Stimulated activated CD4-positive, alpha-beta T cell treated with anti-CD3 and anti-CD28 coated beads, Interleukin-2, amount 100 ng/mL, for 48 hours (primary cell): Measurements from ENCODE around the gene ACTR3C.

Source experiments
- DNase-seq, 2 donors: peaks; one replicate each; pipeline ENCODE4 v3.0.0-alpha.2; 2020

ACTR3C gene

DNA sequence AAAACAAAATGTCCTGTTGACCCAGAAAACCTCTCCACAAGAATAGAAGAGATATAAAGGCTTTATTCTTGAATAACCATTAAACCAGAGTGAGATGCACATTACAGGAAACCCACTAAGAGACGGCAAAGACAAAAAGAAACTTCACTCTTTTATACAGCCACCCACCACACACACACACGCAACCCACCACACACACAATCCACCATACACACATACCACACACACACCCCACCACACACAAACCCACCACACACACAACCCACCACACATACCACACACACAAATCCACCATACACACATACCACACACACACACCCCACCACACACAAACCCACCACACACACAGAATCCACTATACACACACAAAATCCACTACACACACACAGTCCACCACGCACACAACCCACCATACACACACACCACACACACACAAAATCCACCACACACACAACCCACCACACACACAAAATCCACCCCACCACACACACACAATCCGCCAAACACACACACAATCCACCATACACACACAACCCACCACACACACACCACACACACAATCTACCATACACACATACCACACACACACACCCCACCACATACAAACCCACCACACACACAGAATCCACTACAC, 35.8 kb upstream of the ACTR3C start:
- DNase-seq = no peak

DNA sequence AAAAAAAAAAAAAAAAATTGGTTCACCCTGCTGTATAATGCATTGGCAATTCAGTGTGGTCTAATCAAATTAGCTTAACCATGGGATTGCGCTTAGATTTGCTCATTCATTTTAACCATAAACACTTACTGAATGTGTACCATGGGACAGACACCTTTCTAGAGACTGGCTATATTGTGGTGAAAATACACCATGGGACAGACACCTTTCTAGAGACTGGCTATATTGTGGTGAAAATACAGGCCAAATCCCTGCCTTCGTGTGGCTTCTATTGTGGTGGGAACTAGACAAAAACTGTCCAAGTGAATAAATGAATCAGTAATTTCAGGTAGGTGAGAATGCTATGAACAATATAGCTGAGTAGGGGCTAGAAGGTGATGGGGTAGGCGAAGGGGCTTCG, 35.1 kb upstream of the ACTR3C start:
- no peak for DNase-seq

DNA sequence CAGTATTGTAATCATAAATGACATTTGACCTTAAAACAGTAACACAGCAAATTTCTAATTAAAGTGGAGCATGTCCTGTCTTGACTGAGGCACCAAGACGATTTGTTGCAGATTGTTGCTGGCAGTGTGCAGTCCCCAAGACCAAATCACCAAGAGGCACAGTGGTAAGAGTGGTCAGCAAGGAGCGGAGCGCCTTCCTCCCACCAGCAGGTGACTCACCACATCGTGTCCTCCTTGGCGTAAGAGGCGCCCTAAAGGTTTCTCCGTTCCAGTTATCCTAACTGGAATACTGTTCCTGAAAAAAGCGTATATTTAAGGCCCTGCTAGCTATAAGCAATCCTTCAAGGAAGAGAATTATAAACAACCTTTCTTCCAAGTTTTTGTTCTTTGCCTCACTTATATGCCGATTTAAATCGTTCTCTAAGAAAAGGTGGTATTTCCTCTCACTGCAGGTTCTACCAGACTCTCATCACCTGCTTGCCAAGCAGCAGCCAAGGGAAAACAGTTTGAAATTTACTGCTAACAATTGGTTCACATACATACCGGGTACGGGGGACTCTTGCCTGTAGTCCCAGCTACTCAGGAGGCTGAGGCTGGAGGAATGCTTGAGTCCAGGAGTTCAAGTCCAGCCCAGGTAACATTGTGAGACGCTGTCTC, 34.6 kb upstream of the ACTR3C start:
- DNase-seq = no peak

DNA sequence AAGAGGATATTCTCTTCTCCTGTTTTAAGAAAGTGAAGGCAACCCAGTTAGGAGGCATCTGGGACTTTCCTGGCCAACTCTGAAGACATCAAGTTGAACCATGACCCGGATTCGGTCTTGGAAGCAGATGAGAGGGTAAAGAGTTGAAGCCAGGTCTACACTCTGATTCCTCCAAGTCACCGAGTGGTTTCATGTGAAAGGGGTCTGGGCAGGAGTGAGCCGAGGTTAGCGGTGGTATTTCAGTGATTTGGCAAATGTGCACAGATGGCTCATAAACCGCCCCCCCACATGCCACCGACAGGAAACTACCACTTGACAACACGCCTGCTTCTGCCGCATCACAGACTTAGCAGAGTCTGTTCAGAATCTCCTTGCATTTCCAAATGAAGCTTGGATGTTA, 33.9 kb upstream of the ACTR3C start:
- peak; percentile 30 to 45 for DNase-seq

DNA sequence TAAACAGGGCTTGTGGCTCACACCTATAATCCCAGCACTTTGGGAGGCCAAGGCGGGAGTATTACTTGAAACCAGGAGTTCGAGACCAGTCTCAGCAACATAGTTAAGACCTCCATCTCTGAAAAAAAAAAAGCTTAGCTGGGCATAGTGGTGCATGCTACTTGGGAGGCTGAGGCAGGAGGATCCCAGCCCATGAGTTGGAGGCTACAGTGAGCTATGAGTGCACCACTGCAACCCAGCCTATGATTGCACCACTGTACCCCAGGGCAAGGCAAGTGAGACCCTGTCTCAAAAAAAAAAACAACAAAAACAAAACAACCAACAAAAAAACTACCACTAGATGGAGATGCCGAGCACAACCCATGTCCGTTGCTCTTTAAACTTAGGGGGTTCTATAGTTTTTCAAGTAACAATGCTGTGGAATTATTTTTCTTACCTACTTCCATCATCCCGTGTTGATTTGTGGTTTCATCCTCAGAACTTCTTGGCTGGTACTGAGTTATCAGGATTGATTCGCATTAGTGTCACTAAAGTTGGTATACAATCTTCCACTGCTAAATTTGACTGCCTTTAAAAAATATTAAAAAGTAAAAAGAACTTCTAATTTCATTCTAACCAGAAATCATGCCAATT, 33.0 kb upstream of the ACTR3C start:
- no peak for DNase-seq

DNA sequence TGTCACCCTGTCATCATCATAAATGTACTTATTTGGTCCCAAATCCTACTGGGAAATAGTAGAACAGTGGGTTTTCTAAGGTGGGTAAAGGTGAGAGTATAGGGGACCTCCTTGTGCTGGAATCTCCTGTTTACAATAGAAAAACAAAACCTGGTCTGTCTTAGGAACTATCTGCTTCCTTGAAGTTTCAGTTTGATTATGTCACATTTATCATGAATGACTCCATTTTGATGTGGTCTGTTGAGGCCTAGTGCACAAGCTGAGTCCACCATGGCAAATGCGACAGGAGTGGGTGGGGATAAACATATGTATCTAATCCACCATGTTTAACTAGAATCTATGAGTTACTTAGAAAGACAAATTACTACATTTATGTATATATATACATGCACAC, 32.3 kb upstream of the ACTR3C start:
- no peak for DNase-seq

DNA sequence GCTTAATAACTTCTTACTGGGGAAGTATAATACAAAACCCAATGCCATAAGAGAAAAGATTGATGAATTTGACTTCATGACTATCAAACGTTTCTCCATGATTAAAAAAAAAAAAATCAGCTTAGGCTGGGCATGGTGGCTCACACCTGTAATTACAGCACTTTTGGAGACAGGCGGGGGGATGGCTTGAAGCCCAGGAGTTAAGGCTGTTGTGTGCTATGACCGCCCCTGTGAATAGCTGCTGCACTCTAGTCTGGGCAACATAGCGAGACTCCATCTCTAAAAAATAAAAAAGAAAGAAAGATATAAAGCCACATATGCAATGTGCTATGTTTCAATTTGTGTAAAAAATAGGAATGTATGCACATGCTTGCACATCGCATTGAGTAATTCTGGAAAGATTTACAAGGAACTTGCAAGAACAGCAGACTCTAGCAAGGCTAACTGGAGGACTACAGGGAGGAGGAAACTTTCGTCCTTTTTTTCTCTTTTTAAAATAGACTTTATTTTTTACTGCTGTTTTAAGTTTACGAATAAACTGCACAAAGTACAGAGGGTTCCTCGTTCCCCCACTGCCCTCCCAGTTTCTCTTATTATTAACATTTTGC, 28.3 kb upstream of the ACTR3C start:
- no peak for DNase-seq

DNA sequence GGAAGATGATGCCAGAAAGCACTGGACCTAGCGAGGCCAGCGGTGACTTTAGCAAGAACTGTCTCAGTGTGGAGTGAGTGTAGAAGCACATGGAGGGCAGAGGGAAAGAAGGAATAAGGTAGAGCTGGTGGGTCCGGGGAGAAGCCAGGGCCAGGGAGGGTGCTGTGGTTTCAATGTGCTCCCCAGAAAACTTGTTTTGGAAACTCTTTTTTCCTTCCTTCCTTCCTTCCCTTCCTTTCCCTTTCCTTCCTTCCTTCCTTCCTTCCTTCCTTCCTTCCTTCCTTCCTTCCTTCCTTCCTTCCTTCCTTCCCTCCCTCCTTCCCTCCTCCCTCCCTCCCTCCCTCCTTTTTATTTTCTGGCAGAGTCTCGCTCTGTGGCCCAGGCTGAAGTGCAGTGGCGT, 23.6 kb upstream of the ACTR3C start:
- DNase-seq = no peak

DNA sequence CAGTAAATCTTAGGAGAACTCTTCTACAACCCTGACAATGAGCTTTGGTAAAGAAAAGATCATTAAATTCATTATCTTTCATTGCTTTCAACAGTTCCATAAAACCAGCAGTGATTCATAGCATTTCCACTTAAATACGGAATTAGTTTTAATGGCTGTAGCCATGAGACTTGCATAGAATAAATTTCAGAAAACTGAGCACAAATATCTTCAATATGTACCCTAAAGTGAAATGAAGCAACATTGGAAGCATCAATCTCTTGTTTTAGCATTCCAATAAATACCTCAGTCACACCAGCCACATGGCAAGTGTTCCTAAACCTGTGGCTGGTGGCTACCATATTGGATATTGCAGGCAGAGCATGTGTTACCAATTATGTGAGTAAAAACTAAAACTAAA, 21.7 kb upstream of the ACTR3C start:
- no peak for DNase-seq

DNA sequence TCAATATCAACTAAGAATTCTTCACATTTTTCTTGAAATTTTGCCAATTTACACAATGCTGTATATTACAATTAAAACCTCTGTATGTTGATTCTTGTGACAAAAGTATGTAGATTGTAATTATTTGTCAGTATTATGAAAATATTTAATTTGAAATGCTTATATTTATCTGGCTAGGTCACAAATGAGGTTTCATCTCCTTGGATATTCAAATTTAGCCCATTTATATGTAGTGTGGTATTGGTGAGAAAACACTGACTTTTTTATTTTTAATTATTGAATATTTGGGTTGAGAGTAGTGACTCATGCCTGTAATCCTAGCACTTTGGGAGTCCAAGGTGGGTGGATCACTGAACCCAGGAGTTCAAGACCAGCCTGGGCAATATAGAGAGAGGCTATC, 21.0 kb upstream of the ACTR3C start:
- no peak for DNase-seq

DNA sequence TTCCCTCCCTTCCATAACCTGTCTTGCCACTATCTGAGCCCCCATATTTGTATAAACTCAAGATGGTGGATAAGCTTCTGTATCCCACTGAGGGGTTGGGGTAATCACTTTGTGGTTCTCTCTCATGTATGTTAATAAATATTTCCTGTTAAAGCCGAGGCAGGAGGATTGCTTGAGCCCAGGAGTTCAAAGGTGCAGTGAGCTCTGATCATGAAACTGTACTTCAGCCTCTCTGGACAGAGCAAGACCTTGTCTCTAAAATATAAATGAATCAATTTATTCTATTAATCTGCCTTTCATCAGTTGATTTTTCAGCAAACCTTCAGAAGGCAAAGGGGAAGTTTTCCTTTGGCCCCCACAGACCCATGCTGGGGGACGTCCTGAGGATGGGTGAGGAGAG, 19.9 kb upstream of the ACTR3C start:
- DNase-seq = no peak

DNA sequence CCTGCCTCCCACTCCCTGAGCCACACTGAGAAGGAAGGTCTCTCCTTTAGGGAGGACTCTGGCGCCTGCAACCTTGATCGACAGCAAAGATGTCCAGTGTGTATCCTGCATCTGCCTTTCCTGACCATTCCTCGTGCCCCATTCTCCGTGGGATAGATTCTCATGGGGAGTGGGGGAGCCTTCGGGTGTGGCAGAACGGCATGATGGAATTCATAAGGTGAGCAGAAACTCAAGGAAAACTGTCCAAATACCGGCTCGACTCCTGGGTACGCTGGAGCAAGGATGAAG, 18.7 kb upstream of the ACTR3C start:
- DNase-seq = no peak

DNA sequence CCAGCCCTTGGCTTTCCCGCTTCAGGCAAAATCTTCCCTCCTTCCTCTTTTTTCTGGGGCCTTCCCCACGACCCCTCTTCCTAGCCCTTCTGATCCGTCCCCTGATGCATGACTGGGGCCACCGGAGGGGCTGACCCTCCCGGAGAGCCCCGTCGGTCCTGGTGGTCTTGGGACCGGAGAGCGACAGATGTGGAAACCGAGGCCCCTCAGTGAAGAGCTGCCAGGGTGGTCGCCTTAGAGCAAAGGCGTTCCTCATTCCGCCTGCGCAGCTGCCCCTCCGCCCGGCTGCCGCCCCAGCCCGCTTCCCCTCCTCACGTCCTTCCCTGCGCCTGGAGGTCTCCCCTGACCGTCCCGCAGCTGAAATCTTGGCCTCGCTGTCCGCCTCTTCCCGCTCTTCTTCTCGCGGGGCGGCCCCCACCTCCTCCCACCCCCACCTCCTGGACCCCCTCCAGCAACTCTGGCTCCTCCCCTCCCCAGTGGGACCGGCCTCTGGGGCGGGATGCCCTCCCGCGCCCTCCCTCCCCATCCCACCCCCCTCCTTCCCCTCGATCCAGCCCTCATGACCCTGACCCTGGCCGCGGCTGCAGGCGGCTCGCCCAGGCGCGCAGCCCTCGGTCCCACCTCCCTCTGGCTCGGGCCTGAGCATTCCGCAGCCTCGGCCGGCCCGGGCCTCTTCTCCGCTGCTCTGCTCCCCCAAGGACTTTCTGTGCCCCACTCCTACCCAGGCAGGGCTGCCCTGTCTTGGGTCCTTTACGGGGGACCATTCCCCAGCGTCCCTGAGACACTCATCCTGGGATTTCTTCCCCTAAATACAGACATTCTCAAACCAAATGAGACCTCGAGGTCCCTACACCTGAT, 18.1 kb upstream of the ACTR3C start, which contains the start of gene RARRES2:
Gene RARRES2, minus strand, starts transcription at position 367 of the 858 bp plus-strand sequence. CDS start 1,020 bp downstream, outside the sequence.
- no peak for DNase-seq

DNA sequence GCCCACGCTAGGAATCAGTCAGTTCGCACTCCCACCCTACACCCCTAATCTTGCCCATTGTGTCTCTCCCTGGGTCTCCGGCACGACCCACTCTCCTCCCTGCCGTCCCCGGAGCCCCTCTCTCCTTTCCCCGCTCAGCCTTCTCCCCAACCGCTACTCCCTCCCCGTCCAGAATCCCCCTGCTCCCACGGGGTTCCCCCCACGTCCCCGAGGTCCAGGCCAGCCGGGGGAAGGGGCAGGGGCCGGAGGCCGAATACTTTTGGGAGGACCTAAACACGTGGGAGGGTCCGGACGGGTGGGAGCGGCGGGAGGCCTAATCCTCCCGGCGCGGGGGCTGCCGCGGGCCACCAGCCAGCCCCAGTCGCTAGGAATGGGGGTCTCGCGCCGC, 17.5 kb upstream of the ACTR3C start:
- DNase-seq = no peak

DNA sequence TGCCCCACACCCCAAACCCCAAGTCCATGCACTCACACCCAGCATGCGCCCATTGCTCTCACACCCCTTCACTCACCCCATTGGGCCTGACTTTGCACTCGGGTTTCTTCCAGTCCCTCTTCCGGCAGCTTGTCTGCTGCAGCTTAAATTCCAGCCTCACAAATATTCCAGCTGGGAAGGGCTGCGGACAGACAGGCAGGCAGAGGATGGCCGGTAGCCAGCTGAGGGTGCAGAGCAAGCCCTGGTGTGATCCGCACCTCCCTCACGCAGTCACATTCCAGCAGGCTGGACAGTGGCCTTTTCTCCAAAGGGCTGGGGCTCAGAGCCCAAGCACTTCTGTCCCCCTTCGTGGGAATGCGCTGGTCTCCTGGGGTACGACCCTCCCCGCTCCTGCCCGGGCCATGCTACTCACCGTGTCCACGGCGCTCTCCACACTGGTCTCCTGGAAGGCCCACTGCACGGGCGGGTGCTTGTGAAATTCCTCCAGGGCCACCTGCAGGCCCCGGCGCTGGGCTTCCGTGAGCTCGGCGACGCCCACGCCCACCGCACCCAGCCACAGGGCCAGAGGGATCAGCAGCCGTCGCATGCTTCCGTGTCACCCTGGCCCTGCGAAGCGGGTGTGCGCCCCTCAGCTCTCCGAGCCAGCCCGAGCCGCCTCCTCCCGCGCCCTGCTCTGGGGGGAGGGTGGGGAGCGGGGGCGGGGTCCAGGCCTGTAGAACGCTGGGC, 16.8 kb upstream of the ACTR3C start:
- DNase-seq = no peak

DNA sequence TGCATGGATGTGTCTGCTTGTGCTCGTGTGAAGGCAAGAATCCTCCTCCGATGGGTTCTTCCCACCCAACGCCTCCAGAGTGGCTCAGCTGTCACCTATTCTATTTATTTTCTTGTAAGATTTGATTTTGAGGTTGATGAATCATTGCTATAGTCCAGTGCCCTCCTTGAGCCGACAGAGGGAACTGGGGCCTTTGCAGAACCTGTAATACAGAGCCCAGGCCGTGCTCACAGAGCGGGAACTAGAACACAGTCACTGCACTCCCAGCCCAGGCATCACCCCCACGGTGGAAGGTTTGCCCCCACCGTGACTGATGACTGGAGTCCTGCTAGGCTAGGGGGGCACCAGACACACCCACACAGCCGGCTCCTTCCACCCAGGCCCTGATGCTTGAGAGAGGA, 16.1 kb upstream of the ACTR3C start:
- no peak for DNase-seq

DNA sequence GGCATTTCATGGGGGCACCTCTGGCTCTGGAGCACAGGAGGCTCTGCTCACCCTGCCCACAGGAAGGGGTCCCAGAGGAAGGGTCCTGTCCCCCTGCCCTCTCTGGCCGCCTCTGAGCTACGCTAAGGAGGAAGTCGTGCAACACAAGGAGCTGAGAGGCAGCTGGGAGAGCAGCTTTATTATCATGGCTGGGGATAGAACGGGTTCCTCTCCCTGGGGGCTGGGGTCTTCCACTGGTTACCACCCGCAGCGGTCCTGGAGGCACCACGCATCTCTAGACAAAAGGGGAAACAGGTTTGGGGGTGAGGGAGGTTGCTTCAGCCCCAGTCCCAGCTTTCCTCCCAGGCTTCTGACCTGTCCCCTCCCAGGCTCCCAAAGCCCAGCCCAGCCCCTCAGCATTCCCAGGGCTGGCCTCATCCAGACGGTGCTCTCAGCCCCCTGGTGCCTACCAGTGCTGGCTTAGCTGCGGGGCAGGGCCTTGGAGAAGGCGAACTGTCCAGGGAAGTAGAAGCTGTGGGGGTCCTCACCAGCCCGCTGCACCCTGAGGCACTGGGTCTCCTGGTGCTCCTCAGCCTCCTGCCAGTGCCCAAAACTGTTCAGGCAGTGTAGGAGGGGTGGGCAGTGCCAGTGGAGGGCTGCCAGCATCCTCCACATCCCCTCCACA, 15.0 kb upstream of the ACTR3C start:
- DNase-seq = no peak

DNA sequence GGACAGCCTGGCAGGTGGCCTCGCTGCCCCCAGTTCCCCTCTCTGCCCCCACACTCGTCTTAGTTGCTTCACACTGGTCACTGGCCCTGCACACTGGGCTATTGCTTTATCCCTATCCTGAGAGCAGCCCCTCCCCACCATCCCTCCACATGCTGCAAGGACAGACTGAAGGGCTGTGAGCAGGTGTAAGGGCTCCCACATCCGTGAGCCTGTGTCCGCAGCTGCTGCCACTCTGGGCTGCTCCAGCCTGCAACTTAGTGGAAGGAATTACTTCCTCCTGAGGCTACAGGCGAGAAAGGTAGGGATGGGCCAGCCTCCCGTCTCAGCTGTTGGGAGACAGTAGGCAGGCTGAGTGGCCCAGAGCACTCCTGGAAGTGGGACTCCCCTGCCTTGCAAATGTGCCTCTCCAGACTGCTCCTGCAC, 14.3 kb upstream of the ACTR3C start:
- DNase-seq = no peak

DNA sequence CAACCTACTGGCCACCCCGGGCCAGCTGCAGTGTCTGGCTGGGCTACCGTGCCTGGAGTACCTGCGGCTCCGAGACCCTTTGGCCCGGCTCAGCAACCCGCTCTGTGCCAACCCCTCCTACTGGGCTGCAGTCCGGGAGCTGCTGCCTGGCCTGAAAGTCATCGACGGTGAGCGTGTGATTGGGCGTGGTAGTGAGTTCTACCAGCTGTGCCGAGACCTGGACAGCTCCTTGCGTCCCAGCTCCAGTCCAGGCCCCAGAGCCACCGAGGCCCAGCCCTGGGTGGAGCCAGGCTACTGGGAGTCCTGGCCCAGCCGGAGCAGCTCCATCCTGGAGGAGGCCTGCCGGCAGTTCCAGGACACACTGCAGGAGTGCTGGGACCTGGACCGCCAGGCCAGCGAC, 13.8 kb upstream of the ACTR3C start:
- no peak for DNase-seq

DNA sequence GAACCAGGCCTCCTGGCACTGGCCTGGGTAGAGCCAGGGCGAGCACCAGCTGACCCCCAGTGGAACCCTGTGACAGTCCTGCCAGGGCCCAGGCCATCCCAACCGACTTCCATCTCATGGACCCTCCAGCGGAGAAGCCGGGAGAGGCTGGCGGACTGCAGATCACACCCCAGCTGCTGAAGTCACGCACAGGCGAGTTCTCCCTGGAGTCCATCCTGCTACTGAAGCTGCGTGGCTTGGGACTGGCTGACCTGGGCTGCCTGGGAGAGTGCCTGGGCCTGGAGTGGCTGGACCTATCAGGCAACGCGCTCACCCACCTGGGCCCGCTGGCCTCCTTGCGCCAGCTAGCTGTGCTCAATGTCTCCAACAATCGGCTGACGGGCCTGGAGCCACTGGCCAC, 13.4 kb upstream of the ACTR3C start:
- DNase-seq = no peak

DNA sequence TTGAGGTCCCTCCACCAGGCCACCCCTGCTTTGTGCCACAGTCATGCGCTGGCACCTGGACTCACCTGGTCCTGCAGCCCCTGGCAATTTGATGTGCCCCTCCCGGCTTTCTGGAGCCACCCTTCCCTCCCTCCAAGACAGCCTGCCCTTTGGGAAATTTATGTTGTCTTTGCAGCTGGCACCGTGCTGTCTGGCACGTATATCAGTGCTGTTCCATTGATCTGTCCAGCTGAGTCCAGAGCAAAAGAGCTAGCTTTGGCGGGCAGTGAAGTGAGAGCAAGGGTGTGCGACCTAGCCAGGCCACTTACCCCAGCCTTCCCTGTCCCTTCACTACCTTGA, 12.4 kb upstream of the ACTR3C start:
- DNase-seq = no peak

DNA sequence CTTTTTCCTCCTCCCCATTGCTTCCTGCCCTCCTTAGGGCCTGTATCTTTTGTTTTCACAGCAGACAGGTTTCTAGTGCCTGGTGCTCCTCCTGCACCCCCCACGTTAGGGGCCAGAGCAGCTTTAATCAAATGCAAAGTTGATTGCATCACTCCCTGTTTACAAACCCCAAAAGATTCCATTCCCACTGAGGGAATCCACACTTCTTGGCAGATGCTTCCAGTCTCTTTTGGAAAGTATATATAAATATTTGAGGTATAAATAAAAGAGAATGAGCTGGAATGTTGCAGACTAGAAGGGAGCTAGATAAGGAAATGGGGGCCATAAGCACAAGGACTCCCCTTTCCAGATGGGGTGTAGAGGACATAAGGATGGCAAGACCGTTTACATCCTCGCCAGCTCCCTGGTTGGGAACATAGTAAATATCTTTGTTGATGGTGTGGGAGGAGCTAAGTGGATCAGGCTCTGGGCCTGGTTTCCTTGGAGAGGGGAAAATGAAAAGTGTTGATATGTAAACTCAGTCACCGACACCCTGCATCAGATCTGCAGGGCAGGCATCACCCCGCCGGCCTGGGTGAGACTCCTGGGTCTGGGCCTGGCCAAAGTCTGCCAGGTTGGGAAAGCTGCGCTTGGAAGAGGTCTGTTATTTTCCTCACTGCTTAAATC, 11.9 kb upstream of the ACTR3C start:
- DNase-seq = no peak
